Measurements from ENCODE around the gene HCFC1R1. TPM values are rescaled to one million over a fixed set of nuclear protein-coding genes. Genes with fewer than 3 reads are reported as not detected.

The HCFC1R1 gene
- total RNA-seq, 1 experiment from 2014 or later = 61.3 TPM

DNA sequence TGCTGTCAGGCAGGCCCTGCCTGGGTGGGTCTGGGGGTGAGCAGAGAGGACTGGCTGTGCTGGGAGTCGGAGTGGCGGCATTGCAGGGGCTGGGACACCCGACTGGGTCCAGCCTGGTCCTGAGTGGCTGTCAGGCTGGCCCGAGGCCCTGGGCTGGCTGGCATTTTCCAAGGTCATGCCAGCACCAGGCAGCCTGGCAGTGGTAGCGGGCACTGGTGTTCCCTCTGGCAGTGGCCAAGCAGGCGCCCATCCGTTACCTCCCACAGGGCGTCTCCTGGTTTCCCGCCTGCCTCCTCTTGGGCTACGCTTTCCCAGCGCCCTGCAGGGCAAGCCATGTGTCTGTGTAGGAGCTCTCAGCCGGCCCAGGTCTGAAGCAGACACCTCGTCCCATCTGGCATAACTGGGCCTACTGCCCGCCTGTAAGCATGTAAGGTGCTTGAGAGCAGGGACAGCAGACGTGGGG lies 37.8 kb downstream of the HCFC1R1 start:
- Histone ChIP-seq H3K4me1 (ENCODE audit: insufficient read depth, low read length) (no peaks in the 10 kb centered on the region; the same call in 1 of the 2 replicates), H4K8ac (replicated peaks; ENCODE audit: insufficient read length, low read depth, low read length) (no peak overlapping the region), H3K18ac (ENCODE audit: insufficient read length, low read depth, low read length) (no peak overlapping the region), H2BK20ac (ENCODE audit: low read depth, low read length, poor library complexity, severe bottlenecking) (no peak overlapping the region), H4K5ac (ENCODE audit: insufficient read length, low read depth, low read length) (no peak overlapping the region), H3T11ph (ENCODE audit: low read length) (no peak overlapping the region), H3K4me2 (ENCODE audit: insufficient read depth, insufficient read length, low read length) (no peak overlapping the region), H2BK5ac (ENCODE audit: insufficient read length, low read length) (no peak overlapping the region), H3K27ac (ENCODE audit: insufficient read length, low read depth, low read length) (no peak overlapping the region), H4K91ac (ENCODE audit: insufficient read length, low read depth, low read length) (no peak overlapping the region), H3K9me3 (ENCODE audit: control insufficient read depth, low read depth, low read length) (no peaks in the 10 kb centered on the region), H2AK5ac (ENCODE audit: insufficient read length, low read length) (no peak overlapping the region), H3K4ac (ENCODE audit: low read depth, low read length) (no peak overlapping the region), H4K20me1 (ENCODE audit: control insufficient read depth, insufficient read depth, insufficient read length) (no peaks in the 10 kb centered on the region), H3K79me2 (ENCODE audit: insufficient read depth, low read length) (no peaks in the 10 kb centered on the region), H3K79me1 (ENCODE audit: insufficient read depth, low read depth, low read length, poor library complexity, severe bottlenecking) (no peaks in the 10 kb centered on the region), H3K23ac (ENCODE audit: insufficient read length, low read depth, low read length) (no peak overlapping the region), H2BK15ac (ENCODE audit: low read depth, low read length) (no peak overlapping the region), H3K9ac (ENCODE audit: extremely low read depth, insufficient read length, low read length) (no peak overlapping the region), H3K56ac (ENCODE audit: insufficient read length, low read depth, low read length) (no peak overlapping the region), H2AFZ (ENCODE audit: low read length) (no peak overlapping the region), H3K27me3 (ENCODE audit: insufficient read depth, low read length) (no peaks in the 10 kb centered on the region), H2BK12ac (ENCODE audit: insufficient read length, low read depth, low read length) (no peak overlapping the region), H2BK120ac (ENCODE audit: low read depth, low read length, poor library complexity, severe bottlenecking) (no peak overlapping the region), H3K23me2 (ENCODE audit: insufficient read length, low read depth, low read length, poor library complexity, severe bottlenecking) (peaks cover under 1% of the 10 kb centered on the region), H3K14ac (ENCODE audit: insufficient read depth, low read length) (no peak overlapping the region)
- Mint-ChIP-seq H3K4me3 (no peak overlapping the region), H3K9me3 (no peaks in the 10 kb centered on the region), H3K4me1 (peaks cover 30 to 54% of the 10 kb centered on the region in 2 experiments), H3K27me3 (ENCODE audit: low read depth) (peaks cover 10% of the 10 kb centered on the region), H3K27ac (no peak overlapping the region), H3K36me3 (ENCODE audit: insufficient read depth in 1 of 3, low read depth in 3 of 3) (no peaks in the 10 kb centered on the region)
- TF ChIP-seq, protein P1, sequence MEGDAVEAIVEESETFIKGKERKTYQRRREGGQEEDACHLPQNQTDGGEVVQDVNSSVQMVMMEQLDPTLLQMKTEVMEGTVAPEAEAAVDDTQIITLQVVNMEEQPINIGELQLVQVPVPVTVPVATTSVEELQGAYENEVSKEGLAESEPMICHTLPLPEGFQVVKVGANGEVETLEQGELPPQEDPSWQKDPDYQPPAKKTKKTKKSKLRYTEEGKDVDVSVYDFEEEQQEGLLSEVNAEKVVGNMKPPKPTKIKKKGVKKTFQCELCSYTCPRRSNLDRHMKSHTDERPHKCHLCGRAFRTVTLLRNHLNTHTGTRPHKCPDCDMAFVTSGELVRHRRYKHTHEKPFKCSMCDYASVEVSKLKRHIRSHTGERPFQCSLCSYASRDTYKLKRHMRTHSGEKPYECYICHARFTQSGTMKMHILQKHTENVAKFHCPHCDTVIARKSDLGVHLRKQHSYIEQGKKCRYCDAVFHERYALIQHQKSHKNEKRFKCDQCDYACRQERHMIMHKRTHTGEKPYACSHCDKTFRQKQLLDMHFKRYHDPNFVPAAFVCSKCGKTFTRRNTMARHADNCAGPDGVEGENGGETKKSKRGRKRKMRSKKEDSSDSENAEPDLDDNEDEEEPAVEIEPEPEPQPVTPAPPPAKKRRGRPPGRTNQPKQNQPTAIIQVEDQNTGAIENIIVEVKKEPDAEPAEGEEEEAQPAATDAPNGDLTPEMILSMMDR (conservative IDR thresholded peaks at IDR 0.05) = no peak
- no CpG with 5 or more reads among the region's 15 CpGs for WGBS (ENCODE audit: extremely low coverage, insufficient read length, low lambda C conversion rate)
- no peak for DNase-seq

Data from H9 (cell line).